ENCODE data around the gene GPR15LG. TPM values are rescaled to one million over a fixed set of nuclear protein-coding genes. Genes with fewer than 3 reads are reported as not detected.
"Not testable (repeated sequence)": the region's sequence is repeated elsewhere in the genome, so short reads cannot be mapped to it uniquely, and the experiment has no call there.

The GPR15LG gene
- total and polyA plus RNA-seq, 12 donors = 0.25 TPM; not detected in 11

- H3K27ac ChIP-seq = no peak overlapping the region
- H3K36me3 ChIP-seq (replicated peaks in 1 of 2) = peaks cover 0 to 95% of the 10 kb centered on the region in 2 donors
- no peaks in the 10 kb centered on the region for H3K4me1 ChIP-seq (replicated peaks in 1 of 2)
- DNase-seq = no peak
- no peak overlapping the region for H3K4me3 ChIP-seq
- H3K27me3 ChIP-seq = no peaks in the 10 kb centered on the region
- TF ChIP-seq POLR2A (IDR thresholded peaks at IDR 0.05) (no peak), CTCF (IDR thresholded peaks at IDR 0.05) (no peak)
- no peaks in the 10 kb centered on the region for H3K9me3 ChIP-seq (replicated peaks in 1 of 3)
- intact Hi-C loops (cut with DNase I) = no loop called here
Measured at GRCh38 chr10:84147347-84147746, 26.3 kb upstream of the GPR15LG start.

- H3K27me3 ChIP-seq; H3K4me3 ChIP-seq; H3K9me3 ChIP-seq (replicated peaks in 1 of 3); H3K27ac ChIP-seq; H3K4me1 ChIP-seq (replicated peaks in 1 of 2); intact Hi-C loops (cut with DNase I): not testable (repeated sequence)
- H3K36me3 ChIP-seq (replicated peaks in 1 of 2) = peaks cover 0 to 95% of the 10 kb centered on the region in 2 donors
- peak in 1 of 7 donors; percentile 34 for DNase-seq
- 82 to 85% (median 84%) methylated on average over 9 of the region's 9 CpGs for WGBS, 4 donors
- peak; percentile 40 to 73 (median 60) for TF ChIP-seq CTCF (IDR thresholded peaks at IDR 0.05)
Measured at GRCh38 chr10:84148006-84148597, 25.5 kb upstream of the GPR15LG start.

GRCh38 chr10:84149854-84150253, 23.7 kb upstream of the GPR15LG start:
- no peak for DNase-seq
- H3K4me1 ChIP-seq (replicated peaks in 1 of 2) = no peaks in the 10 kb centered on the region
- no peaks in the 10 kb centered on the region for H3K27me3 ChIP-seq
- H3K9me3 ChIP-seq (replicated peaks in 1 of 3) = no peaks in the 10 kb centered on the region
- H3K4me3 ChIP-seq = no peak overlapping the region
- WGBS, 4 donors = 91 to 96% (median 96%) methylated on average over 2 of the region's 2 CpGs
- intact Hi-C loops (cut with DNase I) = no loop called here
- H3K36me3 ChIP-seq (replicated peaks in 1 of 2) = peaks cover 0 to 95% of the 10 kb centered on the region in 2 donors
- TF ChIP-seq POLR2A (IDR thresholded peaks at IDR 0.05) (no peak), CTCF (IDR thresholded peaks at IDR 0.05) (no peak)
- H3K27ac ChIP-seq = no peak overlapping the region

GRCh38 chr10:84152769-84153168, 20.8 kb upstream of the GPR15LG start:
- no peak for DNase-seq
- Histone ChIP-seq H3K9me3 (replicated peaks in 1 of 3) (no peaks in the 10 kb centered on the region), H3K27ac (no peak overlapping the region), H3K4me1 (replicated peaks in 1 of 2) (no peaks in the 10 kb centered on the region), H3K4me3 (no peak overlapping the region), H3K36me3 (replicated peaks in 1 of 2) (peaks cover 0 to 74% of the 10 kb centered on the region in 2 donors), H3K27me3 (no peaks in the 10 kb centered on the region)
- intact Hi-C loops (cut with DNase I) = no loop called here
- TF ChIP-seq POLR2A (IDR thresholded peaks at IDR 0.05) = no peak
- TF ChIP-seq CTCF (IDR thresholded peaks at IDR 0.05) = no peak
